T-helper 22 cell (primary cell): ENCODE data around the gene HILPDA.
"Not testable (repeated sequence)": the region's sequence is repeated elsewhere in the genome, so short reads cannot be mapped to it uniquely, and the experiment has no call there.

Source experiments
- DNase-seq: peaks from one replicate; pipeline ENCODE4 v3.0.0-alpha.2; 2020; ENCODE audit warnings: low read depth

The HILPDA gene

DNA sequence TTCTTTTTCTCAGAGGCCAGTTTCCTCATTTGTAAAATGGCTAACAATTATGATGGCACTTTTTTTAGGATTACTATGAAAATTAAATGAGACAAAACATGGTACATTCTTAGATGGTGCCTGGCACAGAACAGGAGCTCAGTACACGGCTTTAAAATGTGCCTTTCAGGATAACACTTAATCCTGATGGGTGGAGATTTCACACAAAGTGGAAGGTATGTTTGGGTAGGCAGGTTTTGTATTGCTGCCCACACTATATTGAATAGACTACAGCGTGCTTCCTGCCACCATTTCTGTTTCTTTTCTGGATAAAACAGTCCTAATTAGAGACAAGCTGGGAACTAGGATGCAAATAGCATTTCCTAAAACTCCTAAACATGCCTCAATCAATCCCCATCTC, 23.9 kb upstream of the HILPDA start:
- DNase-seq = no peak

DNA sequence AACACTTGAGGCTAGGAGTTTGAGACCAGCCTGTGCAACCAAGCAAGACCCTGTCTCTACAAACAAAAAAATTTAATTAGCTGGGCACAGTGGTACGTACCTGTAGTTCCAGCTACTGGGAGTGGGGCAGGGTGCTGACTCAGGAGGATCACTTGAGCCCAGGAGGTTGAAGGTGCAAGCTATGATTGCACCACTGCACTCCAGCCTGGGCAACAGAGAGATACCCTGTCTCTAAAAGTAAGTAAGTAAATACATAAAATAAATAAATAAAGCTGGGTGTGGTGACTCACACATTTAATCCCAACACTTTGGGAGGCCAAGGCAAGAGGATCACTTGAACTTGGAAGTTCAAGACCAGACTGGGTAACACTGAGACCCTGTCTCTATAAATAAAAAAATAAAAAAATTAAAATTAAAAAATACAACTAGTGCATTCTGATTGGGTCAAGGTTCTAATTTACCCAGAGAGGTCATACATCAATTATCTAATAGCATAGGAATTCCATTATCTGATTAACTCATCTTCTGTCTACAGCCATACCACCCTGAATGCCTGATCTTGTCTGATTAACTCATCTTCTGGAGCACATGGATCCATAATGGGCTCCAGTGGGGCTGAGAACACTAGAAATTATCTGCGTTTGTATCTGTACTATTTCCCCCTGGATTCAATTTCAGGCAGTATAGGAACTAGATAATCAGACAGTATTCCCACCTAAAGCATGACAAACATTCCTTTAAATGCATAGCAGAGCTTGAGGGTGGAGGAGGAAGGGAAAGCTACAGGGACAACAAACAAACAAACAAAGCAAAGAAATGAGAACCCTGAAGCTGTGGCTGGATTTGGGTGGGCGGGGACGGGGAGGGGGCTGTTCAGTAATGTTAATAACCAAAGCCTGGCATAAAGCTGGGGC, 21.0 kb upstream of the HILPDA start:
- DNase-seq = no peak

DNA sequence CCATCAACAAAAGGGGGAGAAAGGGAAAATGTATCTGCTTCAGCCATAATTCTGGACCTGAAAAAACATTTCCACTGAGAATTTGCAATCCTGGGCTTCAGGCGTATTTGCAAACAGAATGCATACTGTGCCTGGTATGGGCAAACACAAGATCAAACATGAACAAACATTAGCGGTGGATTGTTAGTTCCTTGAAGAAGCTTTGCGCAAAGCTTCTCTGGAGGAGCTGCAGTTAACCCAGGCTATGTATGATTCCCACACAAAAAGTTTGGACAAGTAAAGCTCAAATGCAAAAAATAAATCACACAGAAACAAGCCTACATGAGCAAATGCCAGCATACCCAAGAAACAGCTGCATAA, 20.4 kb upstream of the HILPDA start:
- DNase-seq = no peak

DNA sequence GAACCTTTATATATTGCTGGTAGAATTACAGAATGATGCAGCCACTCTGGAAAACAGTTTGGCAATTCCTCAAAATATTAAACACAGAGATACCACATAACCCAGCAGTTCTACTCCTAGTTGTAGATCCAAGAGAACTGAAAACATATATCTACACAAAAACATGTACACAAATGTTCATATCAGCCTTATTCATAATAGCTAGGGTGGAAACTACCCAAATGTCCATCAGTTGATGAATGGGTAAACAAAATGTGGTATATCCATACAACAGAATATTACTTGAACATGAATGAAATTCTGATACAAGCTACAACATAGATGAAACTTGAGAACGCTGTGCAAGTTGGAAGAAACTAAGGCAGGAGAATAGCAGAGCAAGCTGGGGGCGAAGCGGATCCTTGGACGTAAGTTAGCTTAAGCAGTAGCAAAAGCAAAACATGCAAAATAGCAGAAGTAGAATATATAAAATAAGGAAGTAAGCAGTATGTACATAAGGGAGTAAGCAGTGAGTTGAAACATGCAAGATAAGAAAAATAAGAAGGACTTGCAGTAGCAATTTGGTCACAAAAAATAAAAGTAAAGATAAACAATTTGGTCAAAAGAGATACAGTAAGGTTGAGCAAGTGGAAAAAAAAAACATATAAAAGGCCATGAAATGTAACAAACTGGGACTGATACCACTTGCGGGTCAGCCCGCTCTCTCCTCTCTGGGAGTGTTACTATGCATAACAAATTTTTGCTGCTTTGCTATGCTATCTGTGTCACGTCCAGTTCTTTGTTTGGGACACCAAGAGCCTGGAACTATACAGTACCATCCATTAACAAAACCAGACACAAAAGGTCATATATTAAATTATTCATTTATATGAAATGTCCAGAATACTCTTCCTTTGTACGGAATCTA, 18.0 kb upstream of the HILPDA start:
- DNase-seq = no peak

DNA sequence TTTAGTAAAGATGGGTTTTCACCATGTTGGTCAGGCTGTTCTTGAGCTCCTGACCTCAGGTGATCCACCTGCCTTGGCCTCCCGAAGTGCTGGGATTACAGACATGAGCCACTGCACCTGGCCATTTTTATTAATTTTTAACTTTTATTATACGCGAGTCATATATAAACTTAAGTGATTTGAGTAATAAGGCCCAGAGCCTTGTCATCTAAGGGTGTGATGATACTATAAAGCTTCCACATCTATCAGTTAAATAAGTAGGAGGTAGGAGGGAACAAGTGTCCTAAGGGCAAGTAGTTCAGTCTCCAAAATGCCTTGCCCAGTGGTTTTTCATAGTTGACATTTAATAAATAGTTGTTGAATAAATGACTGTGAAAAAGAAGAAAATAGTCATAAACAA, 13.3 kb upstream of the HILPDA start:
- no peak for DNase-seq

DNA sequence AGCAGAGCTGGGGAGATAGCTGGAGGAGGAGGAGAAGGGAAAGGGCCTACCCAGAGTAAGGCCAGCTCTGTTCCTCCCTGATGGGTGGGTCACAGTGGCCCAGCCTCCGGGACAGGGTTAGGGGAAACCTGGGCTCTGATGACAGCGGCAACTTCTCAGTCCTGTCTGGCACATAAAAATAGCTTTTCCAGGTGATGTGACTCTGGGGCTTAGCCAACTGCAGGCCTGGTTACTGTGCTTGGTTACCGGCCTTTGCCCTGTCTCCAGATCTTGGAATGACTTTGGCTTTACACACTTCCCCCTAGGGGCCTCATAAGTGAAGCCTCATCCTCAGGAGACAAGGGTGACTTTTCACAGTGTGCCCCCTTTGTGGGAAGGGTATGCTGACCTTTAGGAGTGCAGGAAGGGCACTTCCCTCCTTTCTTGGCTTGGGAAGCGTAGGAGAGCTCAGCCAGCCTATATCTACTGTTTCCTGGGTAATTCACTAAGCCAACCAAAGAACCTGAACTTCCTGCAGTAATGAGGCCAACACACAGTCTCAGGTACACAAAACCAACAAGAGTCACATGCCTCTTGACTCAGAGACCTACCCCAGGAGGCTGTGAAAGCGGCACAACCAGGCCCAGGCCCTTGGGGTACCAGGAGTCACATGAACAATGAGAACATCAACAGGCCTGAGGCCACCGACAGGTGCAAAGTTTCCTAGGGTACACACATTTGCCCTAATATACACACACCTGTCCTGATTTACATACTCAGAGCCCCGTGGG, 11.7 kb upstream of the HILPDA start:
- no peak for DNase-seq

DNA sequence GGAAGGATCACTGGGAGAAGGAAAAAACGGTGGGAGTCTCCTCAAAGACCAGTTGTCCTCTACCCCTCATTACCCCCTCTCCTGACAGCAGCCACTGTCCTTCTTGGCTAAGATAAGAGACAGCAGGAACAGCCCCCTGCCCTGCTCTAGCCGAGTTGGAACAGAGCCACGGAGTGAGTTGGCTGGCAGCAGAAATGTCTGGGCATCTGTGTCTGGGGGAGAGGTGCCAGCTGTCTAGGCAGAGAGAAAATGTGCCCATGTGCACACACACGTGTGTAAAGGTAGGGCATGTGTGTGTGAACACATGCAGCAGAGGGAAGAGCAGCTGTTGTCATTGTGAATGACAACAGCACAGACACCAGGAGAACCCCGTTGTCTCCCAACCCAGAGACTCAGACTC, 9.4 kb upstream of the HILPDA start:
- no peak for DNase-seq

DNA sequence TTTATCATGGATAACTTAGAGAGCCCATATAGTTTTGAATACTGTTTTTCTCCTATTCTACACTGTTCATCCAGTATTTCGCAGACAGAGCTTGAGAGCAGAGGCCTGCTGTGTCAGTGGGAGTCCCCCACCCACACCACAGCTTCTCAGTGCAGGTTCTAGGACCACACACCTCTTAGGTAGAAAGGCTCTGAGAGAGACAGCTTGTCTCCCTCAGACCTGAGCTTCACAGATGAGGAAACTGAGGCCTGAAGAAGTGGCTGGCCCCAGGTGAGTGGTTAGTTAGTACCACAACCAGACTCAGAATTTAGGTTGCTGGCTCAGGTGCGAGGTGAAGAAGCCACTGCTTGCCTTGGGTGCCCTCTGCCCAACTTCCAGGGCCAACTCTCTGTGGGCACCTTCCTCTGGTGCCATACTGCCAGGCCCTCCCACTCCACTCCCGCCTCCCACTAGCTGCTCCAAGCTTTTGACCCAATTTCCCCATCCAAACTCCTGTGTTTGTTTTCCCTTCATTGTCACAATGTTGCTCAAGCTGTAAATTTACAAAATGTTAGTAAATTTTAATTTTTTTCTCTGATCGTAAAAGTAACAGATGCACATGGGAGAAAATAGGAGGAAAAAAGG, 7.6 kb upstream of the HILPDA start:
- DNase-seq = no peak

DNA sequence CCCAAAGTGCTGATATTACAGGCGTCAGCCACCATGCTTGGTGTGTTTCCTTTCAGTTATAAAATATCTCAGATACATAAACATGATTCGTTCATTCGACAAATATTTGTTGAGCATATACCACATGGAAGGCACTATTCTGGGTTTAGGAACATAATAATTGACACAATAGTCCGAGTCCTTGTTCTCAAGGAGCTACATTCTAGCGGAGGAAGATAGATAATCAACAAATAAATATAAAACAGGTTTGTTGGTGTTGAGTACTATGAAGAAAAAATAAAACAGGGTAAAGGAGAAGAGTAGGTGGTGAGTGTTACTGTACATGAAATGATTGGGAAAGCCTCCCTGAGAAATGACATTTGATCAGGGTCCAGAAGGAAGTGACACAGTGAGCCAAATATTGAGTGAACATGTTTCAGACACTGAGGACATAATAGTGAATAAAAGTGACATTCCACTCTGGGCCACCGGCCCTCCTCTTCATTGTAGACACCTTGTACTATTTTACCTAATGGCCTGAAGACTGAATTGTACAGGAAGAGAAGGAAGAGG, 6.9 kb upstream of the HILPDA start:
- DNase-seq = no peak

DNA sequence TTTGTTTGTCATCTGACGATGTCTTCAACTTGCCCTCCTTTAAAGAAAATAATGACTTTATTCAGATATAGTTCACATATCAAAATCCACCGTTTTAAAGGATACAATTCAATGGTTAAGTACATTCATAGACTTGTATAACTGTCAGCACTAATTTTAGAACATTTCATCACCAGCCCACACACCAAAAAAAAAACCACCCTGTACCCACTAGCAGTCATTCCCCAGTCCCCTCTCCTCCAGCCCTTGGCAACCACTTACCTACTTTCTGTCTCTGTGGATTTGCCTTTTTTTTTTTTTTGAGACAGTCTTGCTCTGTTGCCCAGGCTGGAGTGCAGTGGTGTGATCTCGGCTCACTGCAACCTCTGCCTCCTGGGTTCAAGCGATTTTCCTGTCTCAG, 5.3 kb upstream of the HILPDA start:
- no peak for DNase-seq

DNA sequence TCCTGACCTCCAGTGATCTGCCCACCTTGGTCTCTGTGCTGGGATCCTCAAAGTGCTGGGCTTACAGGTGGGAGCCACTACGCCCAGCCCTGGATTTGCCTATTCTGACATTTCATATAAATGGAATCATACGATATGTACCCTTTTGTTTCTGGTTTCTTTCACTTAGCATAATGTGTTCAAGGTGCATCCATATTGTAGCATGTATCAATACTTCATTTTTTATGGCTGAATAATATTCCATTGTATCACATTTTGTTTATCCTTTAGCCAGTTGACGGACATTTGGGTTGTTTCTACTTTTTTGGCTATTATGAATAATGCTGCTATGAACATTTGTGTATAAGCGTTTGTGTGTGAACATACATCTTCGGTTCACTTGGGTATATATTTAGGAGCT, 4.8 kb upstream of the HILPDA start:
- no peak for DNase-seq

DNA sequence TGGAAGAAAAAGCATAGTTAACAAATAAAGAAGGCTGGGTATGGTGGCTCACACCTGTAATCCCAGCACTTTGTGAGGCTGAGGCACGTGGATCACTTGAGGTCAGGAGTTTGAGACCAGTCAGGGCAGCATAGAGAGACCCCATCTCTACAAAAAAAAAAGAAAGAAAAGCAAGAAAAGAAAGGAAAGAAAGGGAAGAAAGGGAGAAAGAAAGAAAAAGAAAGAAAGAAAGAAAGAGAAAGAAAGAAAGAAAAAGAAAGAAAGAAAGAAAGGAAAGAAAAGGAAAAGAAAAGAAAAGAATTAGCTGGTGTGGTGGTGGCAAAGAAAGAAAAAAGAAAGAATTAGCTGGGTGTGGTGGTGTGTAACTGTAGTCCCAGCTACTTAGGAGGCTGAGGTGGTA, 3.1 kb upstream of the HILPDA start:
- no peak for DNase-seq

DNA sequence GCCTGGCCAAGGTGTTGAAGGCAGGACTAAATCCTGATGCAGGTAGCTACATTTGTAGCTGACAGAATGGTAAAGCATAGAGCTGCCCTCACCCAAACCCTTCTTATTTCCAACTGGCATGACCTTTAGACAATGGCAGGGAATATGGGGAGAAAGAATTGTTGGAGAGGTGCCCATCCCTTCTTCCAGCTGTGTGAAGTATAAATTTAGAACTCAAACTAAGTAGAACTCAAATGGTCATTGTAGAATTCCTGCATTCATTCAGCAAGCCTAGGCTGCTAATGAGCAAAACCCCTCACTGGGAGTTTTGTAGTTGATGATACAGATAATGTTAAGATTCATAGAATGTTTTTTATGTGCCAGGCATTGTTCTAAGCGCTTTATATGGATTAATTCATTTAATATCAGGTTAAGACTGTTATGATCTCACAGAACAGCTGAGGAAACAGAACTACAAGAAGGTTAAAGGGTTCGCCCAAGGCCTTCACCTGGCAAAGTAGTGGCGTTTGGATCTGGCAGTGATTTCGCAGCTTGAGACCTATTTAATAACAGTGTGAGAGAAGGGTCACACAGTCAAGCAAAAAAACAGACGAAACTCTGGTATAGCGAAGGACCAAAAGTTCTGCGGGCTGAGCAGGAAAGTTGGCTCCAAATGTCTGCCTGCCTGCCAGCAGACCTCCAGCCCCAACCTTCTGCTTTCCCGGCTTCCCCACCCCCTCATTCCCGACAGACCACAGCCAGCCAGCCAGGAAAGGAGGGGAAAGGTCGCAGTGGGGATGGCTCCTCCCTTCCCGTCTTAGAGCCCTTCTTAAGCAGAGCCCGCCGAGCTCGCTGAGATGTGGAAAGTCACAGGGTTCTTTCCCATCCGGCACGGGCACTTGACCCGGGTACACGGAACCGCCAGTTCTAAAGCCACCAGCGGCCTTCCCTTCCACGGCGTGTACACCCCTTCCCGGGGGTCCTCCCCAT, 1.6 kb upstream of the HILPDA start:
- DNase-seq = no peak

DNA sequence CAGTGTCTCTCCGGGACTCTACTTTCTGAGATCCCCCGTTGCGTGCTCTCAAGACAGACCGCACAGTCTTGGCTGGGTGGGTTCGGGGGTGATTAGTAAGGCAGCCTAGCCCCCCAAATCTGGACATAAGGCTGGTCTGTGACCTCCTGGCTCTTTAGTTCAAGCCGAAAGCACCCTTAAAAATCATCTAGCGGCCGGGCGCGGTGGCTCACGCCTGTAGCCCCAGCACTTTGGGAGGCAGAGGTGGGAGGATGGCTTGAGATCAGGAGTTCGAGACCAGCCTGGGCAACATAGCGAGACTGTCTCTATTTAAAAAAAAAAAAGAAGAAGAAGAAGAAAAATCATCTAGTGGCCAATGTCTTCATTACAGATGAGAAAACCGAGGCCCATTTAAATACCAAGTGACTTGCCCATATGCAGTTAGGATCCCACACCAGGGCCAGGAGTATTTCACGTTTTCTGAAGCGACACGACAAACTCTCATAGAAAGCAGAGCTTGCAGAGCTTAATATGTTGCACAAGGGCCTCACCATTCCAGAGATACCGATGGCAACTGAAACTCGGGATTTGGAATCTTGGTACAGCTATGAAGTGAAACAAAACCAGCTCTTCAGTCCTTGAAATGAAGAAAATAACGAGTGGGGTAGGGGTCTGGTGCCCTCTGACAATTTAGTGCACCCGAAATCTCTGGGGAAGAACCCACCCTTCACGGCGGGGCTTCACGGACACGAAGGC, 703 bp upstream of the HILPDA start:
- DNase-seq = no peak

DNA sequence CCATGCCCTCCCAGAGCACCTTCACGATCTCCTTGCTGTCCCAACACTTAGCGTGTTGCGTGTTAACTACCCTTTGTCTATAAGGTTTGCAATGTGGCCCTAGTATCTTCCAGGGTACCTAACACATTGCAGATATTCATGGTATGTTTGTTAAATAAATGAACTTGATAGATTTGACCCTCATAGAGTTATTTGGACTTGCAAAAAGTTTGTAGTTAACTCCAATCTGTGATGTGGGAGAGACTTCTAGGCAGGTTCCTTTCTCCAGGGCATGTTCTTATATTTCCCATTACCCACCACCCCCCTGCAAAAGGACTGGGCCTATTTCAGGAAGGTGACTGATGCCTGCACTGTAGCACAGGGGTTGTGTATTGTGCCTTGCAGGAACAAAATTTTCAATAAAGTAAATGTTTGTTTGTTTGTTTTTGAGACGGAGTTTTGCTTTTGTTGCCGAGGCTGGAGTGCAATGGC, 612 bp downstream of the HILPDA start:
- no peak for DNase-seq

DNA sequence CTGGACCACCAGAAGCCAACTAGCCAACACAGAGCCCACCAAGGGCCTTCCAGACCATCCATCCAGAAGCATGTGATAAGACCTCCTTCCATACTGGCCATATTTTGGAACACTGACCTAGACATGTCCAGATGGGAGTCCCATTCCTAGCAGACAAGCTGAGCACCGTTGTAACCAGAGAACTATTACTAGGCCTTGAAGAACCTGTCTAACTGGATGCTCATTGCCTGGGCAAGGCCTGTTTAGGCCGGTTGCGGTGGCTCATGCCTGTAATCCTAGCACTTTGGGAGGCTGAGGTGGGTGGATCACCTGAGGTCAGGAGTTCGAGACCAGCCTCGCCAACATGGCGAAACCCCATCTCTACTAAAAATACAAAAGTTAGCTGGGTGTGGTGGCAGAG, 1.7 kb downstream of the HILPDA start:
- DNase-seq = not testable (repeated sequence)

DNA sequence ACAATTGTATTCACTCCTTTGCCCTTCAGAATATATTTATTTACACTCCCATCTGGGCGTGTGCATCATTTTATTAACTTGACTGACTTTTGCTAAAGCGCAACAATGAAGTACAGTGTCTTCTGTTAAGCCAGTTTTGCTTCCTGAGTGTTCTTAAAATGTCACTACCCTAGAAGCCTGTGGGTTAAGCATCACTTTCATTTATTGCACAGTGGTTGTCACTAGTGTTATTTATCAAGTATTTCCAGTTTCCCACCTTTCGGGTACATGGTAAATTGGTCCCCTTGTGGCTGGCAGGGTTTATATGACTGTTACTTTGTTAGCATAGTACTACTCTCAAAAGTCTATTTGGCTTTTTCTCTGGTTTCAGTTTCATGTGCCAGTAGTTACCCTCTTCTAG, 3.3 kb downstream of the HILPDA start:
- no peak for DNase-seq

DNA sequence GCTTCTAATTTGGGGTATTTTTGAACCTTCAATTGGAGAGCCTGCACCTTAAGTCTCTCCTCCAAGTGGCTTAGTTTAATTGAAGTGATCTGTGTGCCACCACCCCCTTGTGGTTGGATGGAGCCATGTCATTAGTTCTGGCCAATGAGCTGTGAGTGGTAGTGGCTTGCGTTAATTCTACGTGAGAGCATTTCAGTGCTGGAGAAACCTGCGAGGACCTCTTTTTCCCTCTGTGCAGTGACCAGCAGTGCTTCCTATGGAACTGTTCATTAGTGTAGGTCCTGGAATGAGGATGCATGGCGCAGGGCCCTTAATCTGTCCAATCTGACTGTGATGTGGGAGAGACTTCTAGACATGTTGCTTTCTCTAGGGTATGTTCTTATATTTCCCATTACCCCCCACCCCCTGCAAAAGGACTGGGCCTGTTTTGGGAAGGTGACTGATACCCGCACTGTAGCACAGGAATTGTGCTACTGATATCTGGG, 3.8 kb downstream of the HILPDA start:
- DNase-seq = peak; percentile 49

DNA sequence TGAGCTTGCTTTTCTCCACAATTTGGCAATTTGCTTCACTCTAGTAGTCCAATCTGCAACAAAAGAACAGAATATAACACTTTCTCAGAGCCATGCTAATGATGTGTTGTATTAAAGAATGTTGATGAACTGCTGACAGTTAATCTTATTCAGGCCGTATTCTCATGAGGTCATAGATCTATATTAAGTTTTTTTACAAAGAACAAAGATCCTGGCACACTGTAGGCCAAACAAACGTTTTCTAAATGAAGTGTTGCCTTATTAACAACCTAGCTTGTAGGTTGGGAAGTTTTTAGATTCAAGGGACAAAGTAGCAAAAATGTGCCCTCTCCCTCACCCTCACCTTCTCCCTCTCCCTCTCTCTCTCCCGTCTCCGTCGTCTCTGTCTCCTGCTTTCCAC, 6.8 kb downstream of the HILPDA start:
- DNase-seq = no peak
